Small intestine (tissue), 7 donors: ENCODE measurements around the gene ACSL5. TPM values are rescaled to one million over a fixed set of nuclear protein-coding genes. Genes with fewer than 3 reads are reported as not detected.

Experiments
- DNase-seq, 2 donors: peaks; one replicate each; pipeline versions ENCODE4 v3.0.0 to v3.0.0-alpha.2; 2013
- FAIRE-seq: peaks from 2 replicates; lab custom pipeline; 2012; peaks lifted over from hg19 to GRCh38; lab: Jason Lieb, UNC
- H3K27ac ChIP-seq, 3 donors: one replicate each; pipeline ENCODE4 v1.5.1; 2013; ENCODE audit warnings: low read length in 2 of 3, mild to moderate bottlenecking in 2 of 3, control low read depth in 1 of 3, inconsistent platforms in 1 of 3, low read depth in 1 of 3, moderate library complexity in 1 of 3
- H3K27me3 ChIP-seq, 3 donors: one replicate each; pipeline ENCODE4 v1.6.1; 2013; ENCODE audit warnings: low read length in 3 of 3, inconsistent platforms in 1 of 3; ENCODE audit not compliant: control insufficient read depth in 3 of 3, insufficient read depth in 3 of 3
- H3K36me3 ChIP-seq, 3 donors: one replicate each; pipeline ENCODE4 v1.6.1; 2013; ENCODE audit warnings: low read length in 3 of 3, inconsistent platforms in 1 of 3, low read depth in 1 of 3, mild to moderate bottlenecking in 1 of 3, moderate library complexity in 1 of 3; ENCODE audit not compliant: control insufficient read depth in 3 of 3, insufficient read depth in 2 of 3
- H3K4me1 ChIP-seq, 3 donors: one replicate each; pipeline ENCODE4 v1.6.1; 2013; ENCODE audit warnings: low read length in 2 of 3, inconsistent platforms in 1 of 3, low read depth in 1 of 3, mild to moderate bottlenecking in 1 of 3, moderate library complexity in 1 of 3; ENCODE audit not compliant: control insufficient read depth in 3 of 3, insufficient read depth in 2 of 3
- H3K4me3 ChIP-seq, 3 donors: one replicate each; pipeline ENCODE4 v1.5.1; 2013; ENCODE audit warnings: low read length in 3 of 3, control low read depth in 1 of 3, inconsistent platforms in 1 of 3, low read depth in 1 of 3, mild to moderate bottlenecking in 1 of 3, moderate library complexity in 1 of 3
- H3K9me3 ChIP-seq, 2 donors: one replicate each; pipeline ENCODE4 v1.6.1; 2013; ENCODE audit warnings: low read depth in 1 of 2, low read length in 1 of 2; ENCODE audit not compliant: control insufficient read depth in 2 of 2, insufficient read depth in 1 of 2
- WGBS, 3 donors: extraction: QIAGEN DNeasy Blood & Tissue Kit; methylation state at CpG; one replicate each; pipeline ENCODE4 v1.1.7; 2013; 5-methylcytosine and 5-hydroxymethylcytosine counted together
- polyA plus RNA-seq, 4 donors: library from polyadenylated mRNA; stranded (reverse) in 3 of 4; unstranded in 1 of 4; fragments of 200-250 nt in 3 of 4; fragments of 120-200 nt in 1 of 4; gene quantifications; one replicate each; pipeline versions ENCODE4 v1.2.1 to v1.2.3, GENCODE V29; 2013
- donor health status: healthy with polysubstance abuse.
- donor health status: control.
- donor health status: control.
- donor health status: Bipolar disorder and iron deficiency.
- donor health status: healthy.

Gene ACSL5
- polyA plus RNA-seq, 4 donors, result 163 to 425 (median 292) TPM

GRCh38 chr10:112471878-112472487, 98.1 kb downstream of the ACSL5 start:
- H3K36me3 ChIP-seq, result peaks cover 0 to 7% (median 2%) of the 10 kb centered on the region in 3 donors
- no peaks in the 10 kb centered on the region for H3K9me3 ChIP-seq
- peak; percentile 39 for FAIRE-seq
- no peaks in the 10 kb centered on the region for H3K27me3 ChIP-seq
- no peak overlapping the region for H3K4me3 ChIP-seq
- DNase-seq, result peak; percentile 65 to 79
- WGBS, 3 donors, result 5 to 16% (median 9%) methylated on average over 4 of the region's 4 CpGs
- peaks cover 0 to 2% (median 0%) of the 10 kb centered on the region in 3 donors for H3K4me1 ChIP-seq
- peak overlapping the region in 1 of 3 donors; percentile 20 for H3K27ac ChIP-seq

DNA sequence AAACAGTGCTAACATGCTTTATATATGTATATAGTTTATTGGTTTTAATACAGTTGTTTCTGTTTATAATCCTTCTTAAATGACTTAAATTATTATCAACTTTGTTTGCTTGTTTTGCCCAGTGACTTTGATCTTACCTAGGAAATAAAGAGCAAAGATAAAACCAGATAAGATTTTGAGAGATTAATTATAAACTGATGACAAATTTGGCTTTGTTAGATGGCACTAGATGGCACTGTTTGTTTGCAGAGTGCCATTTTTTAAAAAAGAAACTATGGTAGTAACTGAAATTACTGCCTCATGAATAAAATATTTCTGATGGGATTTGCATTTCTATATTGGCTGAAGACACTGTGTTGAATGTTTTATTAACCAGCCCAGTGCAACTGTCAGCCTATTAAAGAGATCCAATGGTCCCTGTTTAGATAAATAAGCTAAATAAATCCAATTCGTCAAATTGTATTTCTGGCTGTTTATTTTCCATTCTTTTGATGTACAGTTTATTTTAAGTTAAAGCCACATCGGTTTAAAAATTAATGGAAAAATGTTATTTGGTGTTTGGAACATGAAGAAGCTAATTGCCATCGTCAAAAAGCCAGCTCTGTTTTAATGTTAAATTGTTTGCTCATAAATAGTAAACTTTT, 101.8 kb downstream of the ACSL5 start:
- H3K36me3 ChIP-seq, result peaks cover 0 to under 1% (median 0%) of the 10 kb centered on the region in 3 donors
- no peaks in the 10 kb centered on the region for H3K9me3 ChIP-seq
- FAIRE-seq, result peak; percentile 5
- WGBS, 3 donors, result 46 to 61% (median 56%) methylated on average over 3 of the region's 3 CpGs
- no peak overlapping the region for H3K27ac ChIP-seq
- DNase-seq, result peak; percentile 10 to 24
- H3K27me3 ChIP-seq, result no peaks in the 10 kb centered on the region
- H3K4me1 ChIP-seq, result peaks cover 0 to 2% (median 0%) of the 10 kb centered on the region in 3 donors
- no peak overlapping the region for H3K4me3 ChIP-seq

Other genes starting within 250 kb of the ACSL5 start
- gene GPAM, start 190.4 kb upstream of the ACSL5 start, polyA plus RNA-seq, result 10 to 100 TPM in 2 of 4 donors, 1 to 10 TPM in 2; 1.1 to 24.6 (median 11.7) TPM
- gene TECTB, start 90.7 kb upstream of the ACSL5 start, polyA plus RNA-seq, result under 1 TPM in 2 of 4 donors, not detected in 2; 0.03 to 0.18 TPM
- 10 to 100 TPM; 39.1 to 79.8 (median 50.7) TPM for gene ZDHHC6, start 72.8 kb downstream of the ACSL5 start, polyA plus RNA-seq
- 10 to 100 TPM; 13.8 to 16.8 (median 16.0) TPM for gene VTI1A, start 73.1 kb downstream of the ACSL5 start, polyA plus RNA-seq